Stimulated activated CD4-positive, alpha-beta T cell treated with anti-CD3 and anti-CD28 coated beads, Interleukin-1b, Interleukin-23, amount 100 ng/mL, for 24 hours (primary cell): ENCODE results near the gene GSTO2.

ENCODE experiments used
- DNase-seq, 4 experiments: peaks; one replicate each; pipeline ENCODE4 v3.0.0-alpha.2; 2020; ENCODE audit warnings: low read depth in 4 of 4, low spot score in 1 of 4

The GSTO2 gene

DNA sequence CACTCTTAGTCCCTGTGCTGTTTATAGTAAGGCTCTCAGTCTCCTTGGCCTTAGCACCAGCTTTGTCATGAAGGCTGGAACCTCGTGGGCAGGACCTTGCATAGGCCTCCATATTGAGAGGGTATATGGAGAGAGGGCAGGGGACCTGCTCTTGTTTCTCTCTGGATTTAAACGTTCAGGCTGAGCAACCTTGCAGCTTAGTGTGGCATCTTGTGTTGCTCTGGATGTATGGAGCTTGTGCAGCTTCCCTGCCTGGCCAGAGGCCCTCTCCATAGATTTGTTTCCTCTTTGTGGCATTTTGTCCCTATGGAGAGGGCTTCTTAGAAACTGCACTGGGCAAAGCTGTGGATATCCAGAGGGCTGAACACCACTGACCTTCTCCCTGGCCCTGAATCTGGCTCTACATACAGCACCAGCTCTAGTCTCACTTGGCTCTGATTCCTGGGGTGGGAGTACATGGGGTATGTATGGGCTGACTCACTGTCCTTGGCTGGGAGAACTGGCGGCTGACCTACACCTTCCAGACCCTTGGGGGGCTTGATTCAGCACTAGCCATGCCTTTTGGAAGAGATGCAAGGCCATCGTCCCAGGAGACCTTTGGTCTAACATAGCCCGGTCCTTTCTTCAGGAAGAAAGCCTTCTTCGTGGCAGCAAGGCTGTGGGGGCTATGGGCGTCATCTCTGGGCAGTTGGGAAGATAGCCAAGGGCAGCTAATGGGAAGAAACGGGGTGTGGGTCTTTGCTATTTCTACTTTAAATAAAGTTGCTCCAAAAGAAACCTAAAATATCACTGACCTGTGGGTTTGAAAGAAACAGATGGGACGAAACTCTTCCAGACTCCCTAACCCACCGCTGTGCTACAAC lies 38.8 kb downstream of the GSTO2 start:
- no peak for DNase-seq

DNA sequence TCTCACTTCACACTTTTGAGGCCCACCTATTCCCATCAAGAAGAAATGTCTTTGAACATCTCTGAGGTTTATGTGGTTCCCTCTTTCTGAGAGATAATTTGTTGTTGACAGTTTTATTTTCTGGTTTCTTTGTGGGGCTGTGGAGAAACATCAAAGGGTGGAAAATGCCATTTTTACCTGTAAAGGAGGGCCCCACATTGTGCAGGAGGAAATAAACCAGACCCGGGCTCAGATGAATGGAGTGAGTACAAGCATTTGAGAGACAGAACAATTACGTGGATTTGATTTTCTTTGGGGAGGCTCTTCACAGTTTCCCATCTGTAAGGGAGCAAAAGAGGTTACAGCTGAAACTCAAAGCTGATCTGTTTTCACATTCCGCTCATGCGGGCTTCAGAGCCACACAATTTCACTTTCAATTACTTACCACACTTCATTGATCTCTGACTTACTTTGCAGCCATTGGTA lies 39.5 kb downstream of the GSTO2 start:
- no peak for DNase-seq

DNA sequence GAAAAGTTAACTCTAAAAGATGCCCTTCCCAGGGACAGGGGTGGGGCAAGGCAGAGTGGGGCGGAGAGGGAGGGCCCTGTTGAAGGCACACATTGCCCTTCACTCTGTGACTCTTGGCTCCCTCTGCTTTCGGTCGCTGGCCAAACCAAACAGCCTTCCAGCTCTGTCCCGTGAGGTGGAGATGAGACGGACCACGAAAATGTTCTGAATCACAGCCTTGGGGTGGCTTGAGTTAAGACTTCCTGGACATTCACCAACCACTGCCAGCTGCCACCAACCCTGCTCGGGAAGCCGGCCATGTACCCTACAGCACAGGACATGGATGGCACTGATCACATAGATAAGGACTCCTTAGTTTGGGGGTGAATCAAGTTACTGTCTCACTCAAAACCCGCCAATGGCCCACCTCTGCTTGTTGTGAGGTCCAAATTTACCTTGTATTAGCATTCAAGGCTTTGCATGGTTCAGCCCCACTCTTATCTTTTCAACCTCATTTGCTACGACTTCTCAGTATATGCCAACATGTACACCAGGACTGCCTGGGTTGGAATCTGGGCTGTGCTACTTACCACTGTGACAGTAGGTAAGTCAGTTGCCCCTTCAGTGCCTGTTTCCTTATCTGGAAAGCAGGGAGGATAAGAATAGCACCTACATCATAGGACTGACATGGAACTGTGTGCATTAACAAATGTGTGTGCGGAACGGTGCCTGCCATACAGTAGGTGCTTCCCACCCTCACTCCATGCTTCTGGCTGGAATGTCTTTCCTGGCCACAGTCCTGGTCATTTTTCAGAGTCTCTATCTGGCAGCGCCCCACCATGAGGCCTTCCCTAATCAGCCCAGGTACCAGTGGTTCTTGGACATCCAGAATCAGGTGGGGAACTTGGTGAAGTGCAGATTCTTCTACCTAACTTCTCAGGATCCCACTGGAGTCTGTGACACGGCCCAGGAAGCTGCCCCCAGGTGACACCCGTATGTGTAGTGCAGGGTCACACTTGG lies 41.3 kb downstream of the GSTO2 start:
- DNase-seq = no peak

DNA sequence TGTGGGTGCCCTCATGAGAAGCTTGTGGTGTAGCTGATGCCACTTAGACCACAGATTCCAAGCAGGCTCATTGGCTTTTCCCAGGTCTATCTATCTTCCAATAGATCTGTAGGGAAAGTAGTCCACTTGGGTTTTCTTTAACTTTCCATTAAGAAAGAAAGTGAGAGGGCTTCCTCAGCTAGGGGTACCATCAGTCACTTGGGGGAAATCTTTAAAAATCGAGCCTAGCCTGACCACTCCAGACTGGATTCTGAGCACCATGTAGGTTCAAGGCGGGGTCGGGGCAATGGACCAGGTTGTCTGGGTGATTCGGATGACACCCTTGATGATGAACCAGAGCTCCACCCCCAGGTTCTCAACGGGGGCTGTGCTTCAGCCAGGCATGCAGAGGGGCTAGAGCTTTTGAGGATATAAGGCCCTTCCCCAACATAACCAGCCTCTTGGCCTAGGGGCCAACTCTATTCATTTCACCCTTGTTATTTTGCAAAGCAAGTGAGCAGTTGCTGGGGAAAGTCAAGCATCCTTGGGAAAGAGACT lies 42.3 kb downstream of the GSTO2 start:
- DNase-seq = no peak

DNA sequence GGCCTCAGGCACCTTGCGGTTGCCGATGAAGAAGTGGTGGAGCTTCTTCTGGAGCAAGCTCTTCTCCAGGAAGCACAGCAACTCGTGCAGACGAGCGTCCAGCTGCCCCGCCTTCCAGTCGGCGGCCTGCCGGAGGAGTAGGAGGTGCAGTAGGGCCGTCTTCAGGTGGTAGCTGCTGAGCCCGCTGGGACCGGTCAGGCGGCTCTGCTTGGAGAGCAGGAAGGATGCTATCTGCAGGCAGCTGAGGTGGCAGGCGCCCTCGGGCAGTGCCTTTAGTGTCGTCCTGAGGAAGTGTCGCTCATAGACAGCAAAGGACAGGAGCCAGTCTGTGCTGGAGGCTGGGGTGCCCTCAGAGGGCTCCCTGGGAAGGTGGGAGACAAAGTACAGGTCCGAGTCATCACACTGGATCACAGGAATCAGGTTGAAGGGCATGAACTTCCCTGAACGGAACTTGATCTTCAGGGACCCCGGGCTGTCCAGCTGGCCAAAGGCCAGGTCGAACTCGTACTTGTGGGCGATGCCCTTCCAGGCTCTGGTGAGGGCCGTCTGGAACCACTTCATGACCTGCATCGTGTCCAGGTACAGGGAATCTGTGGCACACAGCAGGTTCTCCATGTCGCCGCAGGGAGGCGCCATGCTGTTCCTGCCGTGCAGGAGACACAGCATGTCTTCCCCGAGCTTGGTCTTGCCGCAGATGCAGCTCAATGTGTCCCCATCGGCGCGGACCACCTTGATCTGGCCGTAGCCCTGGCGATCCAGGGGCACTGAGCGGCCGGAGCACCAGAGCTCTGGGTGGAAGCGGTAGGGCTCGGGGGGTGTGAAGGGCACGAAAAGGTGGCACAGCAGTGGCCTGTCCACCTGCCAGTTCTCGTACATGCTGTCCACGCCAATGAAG lies 45.9 kb downstream of the GSTO2 start:
- DNase-seq = no peak

DNA sequence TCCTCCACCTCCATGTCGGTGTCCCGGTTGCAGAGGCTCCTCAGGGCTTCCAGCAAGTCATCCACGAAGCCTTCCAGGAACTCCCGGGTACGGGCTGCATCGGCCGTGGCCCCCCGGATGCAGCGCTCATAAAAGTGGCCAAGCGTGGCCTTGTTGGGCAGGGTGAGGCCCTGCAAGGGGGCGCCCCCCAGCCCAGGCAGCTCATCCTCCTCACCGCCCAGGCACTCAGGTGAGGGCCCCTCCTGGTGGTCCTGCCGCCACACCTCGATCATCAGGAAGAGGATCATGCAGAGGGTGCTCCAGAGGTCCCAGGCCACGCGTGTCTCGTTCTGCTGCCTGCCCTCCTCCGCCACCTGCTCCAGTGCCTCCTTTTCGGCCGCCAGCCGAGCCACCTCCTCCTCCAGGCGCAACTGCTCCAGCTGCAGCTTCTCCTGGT lies 46.5 kb downstream of the GSTO2 start:
- no peak for DNase-seq

DNA sequence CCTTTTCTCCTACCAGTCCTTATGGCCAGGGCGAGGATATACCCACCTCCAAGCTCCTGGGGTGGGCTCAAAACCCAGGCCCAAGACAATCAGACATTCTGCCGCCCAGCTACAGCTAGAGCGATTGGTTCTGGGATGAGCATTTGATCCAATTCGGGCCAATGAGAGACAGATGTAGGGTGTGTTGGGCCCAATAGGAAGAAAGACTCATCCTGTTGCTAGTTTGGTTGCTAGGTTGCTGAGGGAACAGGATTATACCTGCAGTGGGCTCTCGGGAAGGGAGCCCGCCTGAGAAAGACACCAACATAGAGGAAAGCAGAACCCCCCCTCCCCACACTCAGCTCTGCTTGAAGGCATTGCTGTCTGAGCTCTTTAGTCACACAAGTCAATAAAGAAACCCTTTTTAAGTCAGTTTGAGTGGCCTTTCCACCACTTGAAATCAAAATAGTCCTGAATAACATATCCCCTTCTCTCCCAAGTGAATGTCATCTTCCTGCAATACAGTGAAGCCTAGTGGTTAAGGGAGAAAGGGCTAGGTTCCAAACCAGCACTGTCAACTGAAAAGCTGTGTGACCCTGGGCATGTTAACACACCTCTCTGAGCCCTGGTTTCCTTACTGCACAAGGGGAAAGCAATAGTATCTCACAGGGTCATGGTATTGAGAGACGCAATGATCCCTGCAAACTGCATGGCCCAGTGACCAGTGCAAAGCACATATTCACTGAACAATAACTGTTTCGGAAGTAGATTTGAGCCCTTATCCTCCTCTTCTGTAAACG lies 47.5 kb downstream of the GSTO2 start:
- DNase-seq = no peak

DNA sequence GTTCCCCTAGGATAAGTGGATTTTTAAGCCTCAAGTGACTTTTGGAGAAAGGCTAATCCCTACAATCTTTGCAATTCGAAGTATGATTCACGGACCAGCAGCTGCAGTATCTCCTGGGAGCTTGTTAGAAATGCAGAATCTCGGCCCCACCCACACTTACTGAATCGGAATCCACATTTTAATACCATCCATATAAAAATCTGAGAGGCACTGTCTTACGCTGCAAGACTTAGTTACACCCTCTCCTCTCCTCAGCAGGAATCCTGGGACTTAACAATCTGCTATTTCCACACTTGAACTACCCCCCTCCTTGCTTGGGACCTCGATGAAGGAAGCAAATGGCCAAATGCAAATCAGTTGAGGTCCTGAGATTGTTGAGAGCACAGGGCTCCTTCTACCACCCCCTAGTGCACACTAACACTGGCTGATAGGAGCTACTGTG lies 48.3 kb downstream of the GSTO2 start:
- no peak for DNase-seq

DNA sequence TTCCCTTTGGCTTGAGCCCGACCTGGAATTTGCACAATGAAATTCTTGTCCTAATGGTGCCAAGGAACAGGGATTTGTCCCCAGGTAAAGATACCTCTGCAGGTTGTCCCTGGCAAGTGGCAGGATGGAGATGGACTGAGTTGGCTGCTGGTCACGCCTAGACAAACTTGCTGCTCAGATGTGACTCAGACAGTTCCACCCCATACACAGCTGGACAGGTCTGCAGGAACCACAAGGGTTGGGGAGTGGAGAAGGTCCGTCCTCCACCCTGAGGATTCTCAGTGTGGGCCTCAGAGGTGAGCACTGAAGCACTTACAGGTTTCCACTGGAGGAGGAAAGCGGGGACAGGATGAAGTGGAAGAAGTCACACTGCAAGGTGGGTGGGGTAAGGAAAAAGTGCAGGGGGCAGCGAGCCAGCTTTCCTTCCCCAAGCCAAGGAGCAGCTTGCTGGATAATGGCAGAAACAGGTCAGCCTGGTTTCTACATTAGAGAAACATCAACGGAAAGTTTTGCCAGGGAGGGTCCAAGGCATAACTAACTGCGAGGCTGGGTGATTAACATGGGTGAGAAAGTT lies 48.8 kb downstream of the GSTO2 start:
- DNase-seq = no peak

DNA sequence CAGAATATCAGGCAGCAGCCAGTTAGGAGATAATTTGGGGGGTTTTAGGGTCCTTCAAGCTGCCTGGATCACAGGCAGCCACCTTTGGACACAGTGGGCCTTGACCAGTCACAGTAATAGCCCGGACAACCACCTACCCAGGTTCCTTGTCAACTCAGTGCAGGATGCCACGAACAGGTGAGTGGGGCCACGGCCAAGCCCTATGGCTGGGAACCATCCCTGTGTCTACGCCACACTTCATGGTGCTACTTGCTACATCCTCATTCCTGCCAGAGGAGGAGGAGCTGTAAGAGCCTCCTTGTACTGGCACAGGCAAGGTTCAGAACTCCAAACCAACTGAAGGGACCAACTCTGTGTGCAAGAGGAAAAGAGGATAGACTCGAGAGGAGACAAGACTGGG lies 49.3 kb downstream of the GSTO2 start:
- no peak for DNase-seq

DNA sequence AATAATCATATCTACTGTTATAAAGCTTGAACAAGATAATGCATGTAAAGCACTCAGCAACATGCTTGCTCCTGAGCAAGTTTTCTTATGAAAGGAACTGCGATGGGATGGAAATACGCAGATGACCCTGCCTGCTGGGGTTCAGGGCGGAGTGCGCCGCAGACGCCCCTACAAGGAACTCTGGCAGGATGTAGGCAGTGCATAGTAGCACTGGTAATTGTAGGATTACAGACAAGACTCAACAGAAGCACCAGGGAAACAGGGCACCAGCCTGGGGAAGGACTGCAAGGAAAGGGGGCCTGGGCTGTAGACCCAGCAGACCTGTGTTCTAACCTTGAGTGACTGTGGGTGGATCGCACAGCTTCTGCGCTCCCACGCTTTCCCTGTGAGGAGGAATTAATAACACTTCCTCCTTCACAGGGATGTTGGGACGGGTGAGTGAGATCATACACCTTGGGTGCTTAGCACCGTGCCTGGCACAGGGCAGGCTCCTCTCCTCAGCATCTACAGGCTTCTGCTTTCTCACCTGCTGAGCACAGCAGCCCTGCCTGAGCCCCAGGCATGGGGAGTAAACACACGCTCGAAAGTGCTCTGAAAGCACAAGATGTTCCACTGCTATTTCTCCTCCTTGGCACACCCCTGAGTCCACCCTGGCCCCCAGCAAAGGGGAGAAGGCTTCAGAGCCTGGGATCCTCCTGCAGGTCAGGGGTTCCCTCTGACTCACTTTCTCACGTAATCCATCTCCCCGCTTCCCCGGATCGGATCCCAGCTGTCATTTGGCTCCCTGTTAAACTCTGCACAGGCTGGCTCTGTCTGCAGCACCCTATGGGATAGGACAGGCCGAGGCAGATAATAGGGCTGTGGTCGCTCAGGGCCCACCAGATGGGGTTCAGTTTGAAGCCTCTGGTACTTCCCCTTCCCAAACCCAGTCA lies 50.1 kb downstream of the GSTO2 start:
- DNase-seq = no peak

DNA sequence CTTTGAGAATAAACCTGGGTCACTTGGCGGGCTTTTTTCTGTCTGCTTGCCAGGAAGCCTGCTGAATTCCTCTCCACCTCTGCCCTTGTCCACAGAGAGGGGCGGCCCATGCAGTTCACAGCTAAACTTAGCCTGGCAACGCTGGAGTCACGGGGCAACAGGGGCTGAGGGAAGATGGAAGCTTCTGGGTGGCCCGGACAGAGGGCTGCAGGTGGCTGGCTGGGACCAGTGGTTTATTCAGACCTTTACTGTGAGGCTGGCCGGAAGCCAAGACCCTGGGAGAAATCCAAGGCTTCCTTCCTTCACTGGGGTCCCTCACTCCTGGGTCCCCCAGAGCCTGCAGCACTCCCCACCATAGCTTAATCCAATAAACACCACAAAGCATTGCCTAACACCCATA lies 52.2 kb downstream of the GSTO2 start:
- DNase-seq = no peak

DNA sequence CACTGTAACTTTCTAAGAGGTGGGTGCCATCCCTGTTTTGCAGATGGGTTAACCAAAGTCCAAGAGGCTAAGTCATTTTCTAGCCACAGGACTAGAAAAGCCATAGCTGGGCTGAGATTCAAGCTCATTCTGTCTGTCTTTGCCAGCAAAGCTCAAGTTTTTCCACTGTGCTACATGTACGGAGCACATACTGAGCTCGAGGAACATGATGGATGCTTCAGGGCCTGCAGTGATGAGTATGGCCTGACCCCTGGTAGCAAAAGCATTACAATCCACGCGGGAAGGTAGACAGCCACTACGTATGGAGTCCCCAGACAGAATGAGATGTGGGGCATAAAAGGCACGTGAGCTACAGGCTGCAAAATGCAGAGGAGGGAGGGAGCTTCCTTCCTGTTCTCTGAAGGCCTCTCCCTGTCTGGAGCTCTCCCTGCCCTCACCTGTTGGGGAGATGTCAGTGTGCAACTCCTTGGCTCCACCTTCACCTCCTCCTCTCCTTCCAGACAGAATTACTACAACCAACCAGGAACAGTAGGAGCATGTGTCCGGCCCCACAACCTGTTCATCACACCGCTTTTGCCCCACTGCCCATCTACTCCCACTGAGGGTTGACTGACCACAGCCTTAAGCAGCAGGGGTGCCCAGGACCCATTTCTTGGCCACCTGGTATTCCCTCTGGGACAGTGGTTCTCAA lies 52.9 kb downstream of the GSTO2 start:
- no peak for DNase-seq

DNA sequence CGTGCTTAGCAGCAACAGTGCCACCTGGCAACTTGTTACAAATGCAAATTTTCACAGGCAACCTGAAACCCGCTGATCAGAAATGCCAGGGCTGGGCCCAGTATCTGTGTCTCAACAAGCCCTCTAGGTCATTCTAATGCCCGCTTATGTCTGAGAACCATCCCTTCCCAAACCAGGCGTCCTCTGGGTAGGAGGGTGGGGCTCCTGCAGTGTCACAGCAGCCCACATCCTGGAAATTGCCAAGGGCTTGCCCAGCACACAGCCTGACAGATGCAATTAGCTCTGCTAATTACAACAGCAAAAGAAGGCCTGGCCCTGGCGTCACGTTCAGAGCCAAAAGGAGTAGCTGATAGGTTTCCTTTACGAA lies 53.4 kb downstream of the GSTO2 start:
- no peak for DNase-seq

DNA sequence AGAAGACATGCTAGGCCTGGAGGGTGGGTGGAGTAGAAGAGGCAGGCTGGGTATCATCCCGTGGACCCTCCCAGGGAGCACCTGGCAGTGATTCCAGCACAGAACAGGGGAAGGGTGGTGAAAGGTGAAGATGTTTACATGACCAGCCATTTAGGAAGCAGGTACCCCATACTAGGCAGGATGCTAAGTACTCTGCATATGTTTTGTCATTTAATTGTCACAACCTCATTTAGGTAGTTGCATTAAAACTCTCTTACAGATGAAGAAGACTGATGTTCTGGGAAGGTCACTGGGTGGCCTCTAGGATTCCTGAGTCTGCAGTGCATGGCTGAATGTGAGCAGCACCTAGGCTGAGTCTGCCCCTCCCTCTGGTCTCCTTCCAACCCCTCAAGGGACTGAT lies 54.1 kb downstream of the GSTO2 start:
- DNase-seq = no peak

DNA sequence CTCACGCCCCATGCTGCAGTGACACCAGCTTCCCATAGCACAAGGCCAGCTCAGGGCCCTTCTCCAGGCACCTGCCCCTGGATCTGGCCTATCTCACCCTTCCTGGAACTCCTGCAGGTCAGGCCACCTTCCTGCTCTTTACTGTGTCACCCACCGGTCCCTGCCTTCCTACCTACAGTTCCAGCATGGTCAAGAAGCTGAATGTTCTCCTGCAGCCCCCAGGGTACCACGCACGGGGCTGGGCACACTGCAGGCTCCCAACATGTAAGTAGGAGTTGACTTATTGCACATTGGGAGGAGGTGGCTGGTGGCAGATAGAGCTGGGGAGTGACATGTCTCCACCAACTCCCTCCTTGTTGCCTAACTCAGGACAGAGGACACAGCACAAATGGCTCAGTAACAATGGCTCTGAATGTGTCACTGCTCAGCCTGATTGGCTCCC lies 54.8 kb downstream of the GSTO2 start:
- no peak for DNase-seq

DNA sequence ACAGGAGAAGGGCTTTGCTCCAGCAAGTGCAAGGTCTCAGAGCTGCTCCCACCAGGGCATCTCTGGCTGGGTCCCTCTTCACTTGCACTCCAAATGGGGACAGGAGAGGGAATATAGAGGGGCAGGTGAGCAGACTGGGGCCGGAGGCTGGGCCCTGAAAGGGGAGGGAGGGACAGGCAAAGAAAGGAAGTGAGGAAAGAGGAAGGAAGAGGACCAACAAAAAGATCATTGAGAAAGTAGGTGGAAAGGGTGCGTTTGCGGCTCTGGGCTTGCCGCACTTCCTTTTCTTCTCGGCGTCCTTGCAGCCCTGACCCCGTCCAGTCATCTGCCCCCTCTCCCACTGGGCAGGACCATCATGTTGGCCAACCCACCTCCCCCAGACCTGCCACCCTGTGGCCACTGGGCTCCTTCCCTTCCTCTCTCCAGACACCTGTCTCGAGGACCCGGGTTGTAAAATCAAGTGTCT lies 55.3 kb downstream of the GSTO2 start:
- DNase-seq = no peak

DNA sequence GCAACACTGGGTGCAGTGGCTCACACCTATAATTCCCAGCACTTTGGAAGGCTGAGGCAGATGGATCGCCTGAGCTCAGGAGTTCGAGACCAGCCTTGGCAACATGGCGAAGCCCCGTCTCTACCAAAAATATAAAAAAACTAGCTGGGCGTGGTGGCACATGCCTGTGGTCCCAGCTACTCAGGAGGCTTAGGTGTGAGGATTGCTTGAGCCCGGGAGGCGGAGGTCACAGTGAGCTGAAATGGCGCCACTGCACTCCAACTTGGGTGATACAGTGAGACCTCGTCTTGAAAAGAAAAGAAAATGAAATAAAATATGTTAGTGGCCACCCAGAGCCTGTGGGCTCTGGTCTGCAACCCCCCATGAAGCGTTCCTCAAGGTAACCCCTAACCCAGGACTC lies 55.9 kb downstream of the GSTO2 start:
- no peak for DNase-seq
